T-helper 1 cell treated with Interleukin-12 subunit alpha and Interleukin-12 subunit beta and Interleukin-4 antibody, amounts not matched to agents 30 ng/mL and 1 ng/mL, for 36 hours (primary cell): Measurements from ENCODE around the gene LRRC49. TPM values are rescaled to one million over a fixed set of nuclear protein-coding genes. Genes with fewer than 3 reads are reported as not detected.
"Not testable (repeated sequence)": the region's sequence is repeated elsewhere in the genome, so short reads cannot be mapped to it uniquely, and the experiment has no call there.

Source experiments
- intact Hi-C: fragments of 100-400 bp; cut with micrococcal nuclease; formaldehyde crosslinking; loops from one replicate; pipeline ENCODE4 v1.15.1; 2024
- total RNA-seq: library from RNA; stranded (reverse); gene quantifications from 2 replicates; pipeline ENCODE4 v1.2.3, GENCODE V29; 2022

LRRC49 gene, protein sequence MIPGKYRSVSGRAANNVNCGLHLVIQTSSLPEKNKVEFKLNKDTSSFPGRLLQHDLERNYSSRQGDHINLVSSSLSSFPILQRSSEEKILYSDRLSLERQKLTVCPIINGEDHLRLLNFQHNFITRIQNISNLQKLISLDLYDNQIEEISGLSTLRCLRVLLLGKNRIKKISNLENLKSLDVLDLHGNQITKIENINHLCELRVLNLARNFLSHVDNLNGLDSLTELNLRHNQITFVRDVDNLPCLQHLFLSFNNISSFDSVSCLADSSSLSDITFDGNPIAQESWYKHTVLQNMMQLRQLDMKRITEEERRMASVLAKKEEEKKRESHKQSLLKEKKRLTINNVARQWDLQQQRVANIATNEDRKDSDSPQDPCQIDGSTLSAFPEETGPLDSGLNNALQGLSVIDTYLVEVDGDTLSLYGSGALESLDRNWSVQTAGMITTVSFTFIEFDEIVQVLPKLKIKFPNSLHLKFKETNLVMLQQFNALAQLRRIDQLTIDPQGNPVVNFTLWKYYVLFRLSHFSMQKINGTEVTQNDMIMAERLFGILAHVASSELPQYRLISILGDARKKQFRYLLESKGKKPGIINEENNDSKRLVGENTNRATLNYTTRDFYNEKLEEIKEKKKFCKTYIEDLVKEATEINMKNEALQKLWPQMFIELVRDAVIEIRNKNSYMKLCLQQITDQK
- 0.29 TPM in 1 of 2 replicates, not detected in the other for total RNA-seq

DNA sequence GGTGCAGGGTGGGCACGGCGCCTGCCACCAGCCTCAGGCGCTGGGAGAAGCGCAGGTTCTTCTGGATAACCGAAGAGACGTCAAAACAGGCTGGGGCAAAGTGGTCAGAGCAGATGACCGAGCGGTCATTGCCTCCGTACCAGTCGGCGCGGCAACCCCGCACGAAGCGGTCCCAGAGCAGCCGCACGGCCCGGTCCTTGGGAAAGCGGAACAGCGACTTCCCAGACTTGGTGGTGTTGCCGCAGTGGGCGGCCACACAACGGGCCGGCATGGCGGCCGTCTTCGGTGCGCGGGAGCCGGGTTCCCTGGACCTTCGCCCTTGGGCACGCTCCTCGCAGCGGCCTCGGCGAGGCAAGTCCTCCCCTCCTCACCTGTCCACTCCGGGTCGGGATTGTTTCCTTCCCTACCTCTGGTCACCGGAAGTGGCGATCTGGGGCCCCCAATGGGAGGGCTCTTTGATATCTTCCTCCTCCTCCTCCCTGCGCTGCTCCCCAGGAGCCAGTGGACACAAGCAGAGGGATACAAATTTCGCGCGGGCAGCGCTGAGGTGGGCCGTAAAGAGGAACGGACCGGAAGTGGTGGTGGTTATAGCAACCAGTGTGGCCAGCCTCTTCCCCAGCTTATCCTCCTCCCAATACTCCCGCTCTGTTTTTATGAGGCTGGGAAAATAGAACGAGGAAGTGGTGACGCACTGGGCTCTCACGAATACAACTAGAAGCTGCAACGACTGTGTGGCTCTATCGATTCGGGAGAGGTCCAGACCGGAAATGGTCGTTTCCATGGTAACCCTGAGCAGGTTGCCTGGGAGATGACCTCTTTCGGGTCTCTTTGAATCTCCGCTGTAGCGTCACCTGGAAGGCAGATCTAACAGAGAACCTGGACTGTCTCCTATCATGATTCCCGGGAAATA is at the start of gene LRRC49, which contains the start of gene THAP10:
TSS of gene LRRC49 (plus strand) at position 825 of the 910 bp plus-strand sequence. CDS start at position 894, 69 bp downstream.
TSS of gene THAP10 (minus strand) at position 432 of the 910 bp plus-strand sequence. CDS start at position 271, 161 bp downstream.
- intact Hi-C loops = no loop called here

DNA sequence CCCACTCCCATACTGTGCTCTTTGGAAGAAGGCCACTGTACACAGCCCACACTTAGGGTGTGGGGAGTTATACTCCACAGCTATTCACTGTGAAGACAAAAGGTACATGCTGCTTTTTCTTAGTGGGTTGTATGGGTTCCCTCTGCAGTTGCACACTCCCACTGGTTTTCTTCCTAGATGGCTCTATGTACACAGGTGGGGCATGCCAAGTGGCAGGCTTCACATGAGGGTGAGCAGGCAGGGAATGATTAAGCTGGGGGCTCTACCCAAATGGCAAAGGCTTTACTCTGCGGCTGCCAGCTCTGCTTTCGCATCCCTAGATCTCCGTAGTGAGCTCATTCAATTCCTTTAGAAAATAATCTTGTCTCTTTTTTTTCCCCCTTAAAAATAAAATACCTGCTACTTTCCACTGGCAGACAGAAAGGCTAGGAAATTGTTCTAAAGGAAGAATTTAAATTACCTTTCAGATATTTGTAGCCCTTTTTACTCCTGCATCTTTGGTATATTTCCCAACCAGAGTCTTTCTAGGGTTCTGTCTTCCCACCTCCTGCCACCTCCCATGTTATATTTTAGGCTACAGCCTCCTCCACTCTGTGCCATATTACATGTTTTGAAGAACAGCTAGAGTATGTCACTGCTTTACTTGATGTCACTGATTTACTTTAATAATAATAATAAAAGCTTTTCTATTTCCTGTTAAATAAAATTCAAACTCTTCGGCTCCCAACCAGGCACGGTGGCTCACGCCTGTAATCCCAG is 46.8 kb upstream of the LRRC49 start:
- intact Hi-C loops = no loop called here

DNA sequence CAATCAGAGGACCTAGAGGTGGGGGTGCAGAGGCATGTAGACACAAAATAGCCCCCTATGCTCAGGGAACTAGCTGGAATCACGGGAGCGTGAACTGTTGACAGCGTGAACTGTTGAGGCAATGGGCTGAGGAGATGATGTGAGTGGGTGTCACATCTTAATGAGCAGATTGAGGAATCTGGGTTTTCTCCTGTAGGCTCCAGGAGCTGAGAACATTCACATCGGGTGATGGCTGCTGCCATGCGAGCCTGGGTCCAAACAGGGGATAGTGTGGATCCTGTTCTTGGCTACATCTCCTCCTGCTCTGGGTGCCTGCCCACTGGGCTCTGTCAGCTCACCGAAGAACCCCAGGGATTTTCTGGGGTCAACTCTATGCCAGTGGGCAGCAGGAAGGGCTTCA is 40.7 kb upstream of the LRRC49 start:
- intact Hi-C loops = no loop called here

DNA sequence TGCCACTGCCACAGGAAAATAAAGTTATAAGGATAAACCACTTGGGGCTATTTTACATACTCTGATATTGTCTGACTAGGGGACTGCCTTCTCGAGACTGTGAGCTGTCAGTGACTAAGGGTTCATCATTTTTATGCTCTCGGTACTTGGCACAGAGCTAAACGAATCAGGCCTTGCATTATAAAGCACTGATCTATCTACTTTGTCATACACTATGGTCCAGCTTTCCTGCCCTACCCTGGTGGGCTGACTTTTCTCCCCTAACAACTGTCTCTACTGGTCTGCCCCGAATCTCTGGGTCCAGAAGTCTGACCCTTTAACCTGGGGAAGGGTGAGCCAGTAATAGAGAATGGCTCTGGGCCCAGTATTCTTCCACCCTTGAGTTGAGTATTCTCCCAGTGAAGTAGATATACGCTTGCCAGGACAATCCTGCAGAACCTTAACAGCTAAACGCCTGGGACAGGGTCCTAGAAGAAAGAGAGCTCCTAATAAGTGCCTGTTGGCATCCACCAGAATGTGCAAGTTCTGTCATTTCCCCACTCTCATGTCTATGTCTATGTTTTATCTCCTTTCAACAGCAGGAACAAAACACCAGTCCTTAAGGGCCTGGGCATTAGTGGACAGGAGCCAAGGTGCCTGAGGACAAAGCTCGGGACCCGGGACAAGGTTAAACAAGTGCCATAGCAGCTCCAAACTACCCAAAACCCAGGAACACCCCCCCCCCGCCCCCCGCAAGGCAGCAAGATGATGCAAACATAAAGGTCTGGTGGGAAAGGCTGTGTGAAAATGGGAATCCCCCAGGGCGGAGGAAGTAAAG is 39.9 kb upstream of the LRRC49 start:
- intact Hi-C loops = no loop called here

DNA sequence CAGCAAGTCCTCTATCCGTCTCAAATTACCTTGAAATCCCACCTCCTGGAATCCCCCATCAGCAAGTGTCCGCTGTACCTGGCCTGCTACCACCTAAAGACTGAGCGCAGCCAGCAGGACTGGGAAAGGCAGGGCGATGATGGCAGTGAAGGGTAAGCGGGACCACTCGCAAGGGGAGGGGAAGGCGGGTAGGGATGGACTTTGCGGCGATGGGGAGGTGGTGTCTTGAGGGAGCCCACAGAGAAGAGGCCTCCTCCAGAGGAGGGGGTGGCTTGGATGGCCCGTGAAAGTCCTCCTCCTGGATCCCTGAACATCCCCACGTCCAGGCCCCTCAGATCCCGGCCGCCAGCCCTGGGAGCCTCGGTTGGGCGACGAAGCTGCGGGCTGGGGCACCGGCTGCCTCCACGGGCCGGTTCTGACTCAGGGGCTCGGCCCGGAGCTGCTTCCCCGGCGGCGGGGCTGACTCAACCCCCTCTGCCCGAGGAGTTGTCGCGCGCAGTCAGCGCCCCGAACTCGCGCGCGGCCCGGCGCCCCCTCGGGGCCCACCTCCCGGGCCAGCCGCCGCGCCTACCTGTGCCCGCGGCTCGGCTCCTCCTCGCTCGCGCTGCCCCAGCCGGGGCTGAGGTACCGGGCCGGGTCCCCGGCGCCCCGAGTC is 39.2 kb upstream of the LRRC49 start:
- intact Hi-C loops = no loop called here

DNA sequence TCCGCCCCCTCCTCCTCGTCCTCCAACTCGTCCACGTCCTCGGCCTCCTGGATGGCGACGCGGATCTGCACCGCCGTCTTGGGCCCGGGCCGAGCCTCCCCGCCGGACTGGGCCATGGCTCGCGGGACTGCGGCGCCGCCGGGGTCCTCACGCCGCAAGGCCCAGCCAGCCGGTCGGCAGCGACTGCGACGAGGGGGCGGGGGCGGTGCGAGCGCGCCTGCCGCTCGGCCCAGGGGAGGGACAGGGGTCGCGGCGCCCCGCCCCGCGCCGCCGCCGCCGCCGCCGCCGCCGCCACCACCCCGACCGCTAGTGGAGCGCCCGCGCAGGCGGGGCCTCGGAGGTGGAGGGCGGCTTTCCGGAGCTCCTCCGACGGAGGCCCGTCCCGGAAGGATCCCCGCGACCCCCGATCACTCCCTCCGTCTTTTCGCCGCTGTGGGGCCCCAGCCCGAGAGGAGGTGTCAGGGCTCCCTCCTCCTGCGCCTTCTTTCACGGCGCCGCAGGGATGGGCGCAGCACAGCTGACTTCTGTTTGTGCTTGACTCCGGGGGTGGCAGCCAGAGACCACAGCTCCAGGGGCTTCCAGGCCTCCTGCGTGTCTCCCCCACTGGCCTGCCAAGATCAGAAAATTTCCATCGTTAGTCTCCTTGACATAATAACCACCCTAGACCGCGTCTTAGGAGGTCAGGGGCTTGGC is 38.5 kb upstream of the LRRC49 start, which contains the start of gene LARP6:
TSS of gene LARP6 (minus strand) at position 185 of the 693 bp plus-strand sequence. CDS start at position 116, 69 bp downstream.
- intact Hi-C loops = no loop called here

DNA sequence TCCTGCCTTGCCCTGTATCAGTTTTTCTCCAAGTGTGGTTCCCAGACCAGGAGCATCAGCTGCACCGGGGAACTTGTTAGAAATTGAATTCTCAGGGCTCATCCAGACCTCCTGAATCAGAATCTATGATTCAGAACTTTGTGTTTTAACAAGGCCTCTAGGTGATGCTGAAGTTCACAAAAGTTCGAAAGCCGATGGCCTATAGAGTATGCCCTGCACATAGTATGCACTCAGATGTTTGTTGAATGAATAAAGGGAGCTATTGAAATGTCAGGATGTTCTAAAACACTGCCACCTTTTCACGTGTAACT is 38.0 kb upstream of the LRRC49 start:
- intact Hi-C loops = no loop called here

DNA sequence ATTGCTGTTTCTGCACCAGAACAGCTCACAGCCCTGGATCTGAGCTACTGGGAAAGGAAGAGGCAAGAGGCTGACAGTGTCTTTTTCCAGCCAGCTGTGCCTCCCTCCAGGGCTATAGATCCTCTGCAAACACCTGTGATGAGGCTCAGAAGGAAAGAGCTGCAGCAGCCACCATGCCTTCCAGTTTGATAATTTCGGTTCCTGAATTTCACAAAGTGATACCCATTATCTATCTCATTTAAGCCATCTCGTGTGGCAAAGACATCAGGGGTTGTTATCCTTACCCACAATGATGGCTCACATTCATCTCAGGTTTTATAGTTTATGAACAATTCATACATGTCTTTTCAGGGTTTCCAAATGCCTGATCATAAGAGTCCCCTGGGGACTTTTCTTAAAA is 36.9 kb upstream of the LRRC49 start:
- intact Hi-C loops = no loop called here

DNA sequence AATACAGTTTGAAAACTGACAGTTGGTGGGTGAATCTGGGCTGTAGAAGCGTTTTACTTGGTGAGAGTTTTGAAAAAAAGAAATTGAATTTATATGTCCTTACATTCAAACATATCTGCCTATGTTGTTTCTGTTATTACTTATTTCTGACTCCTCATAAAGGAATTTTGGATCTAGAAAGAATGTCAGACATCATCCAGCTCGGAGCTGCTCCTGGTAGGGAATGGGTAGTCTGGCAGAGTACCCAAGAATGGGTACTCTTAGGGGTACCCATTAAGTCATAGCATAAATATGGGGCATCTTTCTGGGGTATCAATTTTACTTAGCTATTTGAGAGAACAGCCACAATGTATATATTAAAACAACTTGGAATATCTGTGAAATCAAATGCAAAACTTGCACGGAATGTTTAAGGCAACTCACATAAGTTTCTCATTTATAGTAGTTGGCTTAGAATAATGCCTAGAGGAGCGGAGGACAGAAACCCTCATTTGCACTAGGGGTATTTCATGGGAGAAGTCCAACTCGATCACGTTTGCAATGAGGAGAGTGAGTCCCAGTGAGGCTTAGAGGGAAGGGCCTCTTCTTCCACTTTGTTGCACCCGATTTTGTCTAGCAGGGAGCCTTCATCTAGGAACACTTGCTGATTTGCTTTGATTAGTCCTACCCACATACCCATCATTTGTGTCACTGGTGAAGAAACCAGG is 36.3 kb upstream of the LRRC49 start:
- intact Hi-C loops = no loop called here

DNA sequence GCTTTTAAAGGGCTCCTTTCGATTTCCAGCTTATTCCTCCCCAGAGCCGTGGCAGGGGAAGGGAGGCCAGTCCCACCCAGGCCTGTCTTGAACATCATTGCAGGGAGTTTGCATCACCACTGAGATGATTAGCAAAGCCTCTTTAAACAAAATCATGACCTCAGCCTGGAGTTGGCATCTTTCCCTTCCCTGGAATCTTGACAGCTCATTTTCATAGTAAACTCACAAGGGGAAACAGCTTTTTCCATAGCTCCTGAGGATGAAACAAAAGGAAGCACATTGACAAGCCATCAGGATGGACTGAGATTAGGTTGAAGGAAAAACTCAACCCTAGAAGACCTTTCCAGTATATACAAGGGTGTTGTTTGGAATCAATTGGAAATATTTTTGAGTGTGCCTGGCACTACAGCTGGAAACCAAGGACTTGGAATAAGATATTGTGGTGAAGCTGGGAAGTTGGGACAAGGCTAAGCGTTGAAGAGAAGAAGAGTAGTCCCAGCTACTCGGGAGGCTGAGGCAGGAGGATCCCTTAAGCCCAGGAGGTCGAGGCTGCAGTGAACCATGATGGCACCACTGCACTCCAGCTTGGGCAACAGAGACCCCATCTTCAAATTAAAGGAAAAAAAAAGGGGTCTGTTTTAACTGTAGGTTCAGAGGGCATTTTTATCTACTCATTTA is 35.6 kb upstream of the LRRC49 start:
- intact Hi-C loops = no loop called here

DNA sequence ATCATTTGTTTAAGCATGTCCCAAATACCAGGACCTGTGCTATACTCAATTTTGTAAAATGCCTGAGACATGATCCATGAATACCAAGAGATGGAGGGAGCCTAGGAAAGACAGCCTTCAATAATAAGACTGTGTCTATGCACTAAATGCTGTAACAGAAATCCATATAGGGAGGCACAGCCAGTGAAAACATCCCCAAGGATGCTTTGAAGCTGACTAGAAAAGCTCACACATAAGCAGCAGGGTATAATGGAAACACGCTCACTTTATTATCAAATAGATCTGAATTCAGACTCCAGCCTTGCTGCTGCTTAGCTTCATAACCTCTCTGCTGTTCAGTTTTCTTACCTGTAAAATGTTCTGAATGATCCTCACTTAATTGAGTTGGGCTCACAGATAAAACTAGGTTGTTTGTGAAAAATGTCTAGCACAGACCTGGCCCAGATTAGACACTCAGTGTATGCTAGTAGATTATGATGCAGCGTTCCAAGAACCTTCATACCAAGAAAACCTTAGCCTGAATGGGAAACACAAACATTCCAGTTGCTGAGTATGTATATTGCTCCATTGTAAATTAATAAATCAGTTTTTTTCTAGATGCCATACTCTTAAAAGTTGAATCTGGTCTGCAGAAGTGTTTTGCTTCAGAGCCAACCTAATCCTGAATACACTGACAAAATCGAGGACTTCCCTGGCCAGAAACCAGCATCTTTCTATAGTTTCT is 34.9 kb upstream of the LRRC49 start:
- intact Hi-C loops = no loop called here

DNA sequence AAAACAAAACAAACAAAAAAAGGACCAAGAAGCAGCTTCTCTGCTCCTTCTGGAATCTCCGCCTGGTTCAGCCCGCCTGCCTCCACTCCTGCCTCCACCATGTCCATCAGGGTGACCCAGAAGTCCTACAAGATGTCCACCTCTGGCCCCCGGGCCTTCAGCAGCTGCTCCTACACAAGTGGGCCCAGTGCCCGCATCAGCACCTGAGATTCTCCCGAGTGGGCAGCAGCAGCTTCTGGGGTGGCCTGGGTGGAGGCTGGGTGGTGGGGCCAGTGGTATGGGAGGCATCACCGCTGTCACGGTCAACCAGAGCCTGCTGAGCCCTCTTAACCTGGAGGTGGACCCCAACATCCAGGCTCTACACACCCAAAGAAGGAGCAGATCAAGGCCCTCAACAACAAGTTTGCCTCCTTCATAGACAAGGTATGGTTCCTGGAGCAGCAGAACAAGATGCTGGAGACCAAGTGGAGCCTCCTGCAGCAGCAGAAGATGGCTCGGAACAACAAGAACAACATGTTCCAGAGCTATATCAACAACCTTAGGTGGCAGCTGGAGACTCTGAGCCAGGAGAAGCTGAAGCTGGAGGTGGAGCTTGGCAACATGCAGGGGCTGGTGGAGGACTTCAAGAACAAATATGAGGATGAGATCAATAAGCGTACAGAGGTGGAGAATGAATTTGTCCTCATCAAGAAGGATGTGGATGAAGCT is 33.9 kb upstream of the LRRC49 start:
- intact Hi-C loops = not testable (repeated sequence)

DNA sequence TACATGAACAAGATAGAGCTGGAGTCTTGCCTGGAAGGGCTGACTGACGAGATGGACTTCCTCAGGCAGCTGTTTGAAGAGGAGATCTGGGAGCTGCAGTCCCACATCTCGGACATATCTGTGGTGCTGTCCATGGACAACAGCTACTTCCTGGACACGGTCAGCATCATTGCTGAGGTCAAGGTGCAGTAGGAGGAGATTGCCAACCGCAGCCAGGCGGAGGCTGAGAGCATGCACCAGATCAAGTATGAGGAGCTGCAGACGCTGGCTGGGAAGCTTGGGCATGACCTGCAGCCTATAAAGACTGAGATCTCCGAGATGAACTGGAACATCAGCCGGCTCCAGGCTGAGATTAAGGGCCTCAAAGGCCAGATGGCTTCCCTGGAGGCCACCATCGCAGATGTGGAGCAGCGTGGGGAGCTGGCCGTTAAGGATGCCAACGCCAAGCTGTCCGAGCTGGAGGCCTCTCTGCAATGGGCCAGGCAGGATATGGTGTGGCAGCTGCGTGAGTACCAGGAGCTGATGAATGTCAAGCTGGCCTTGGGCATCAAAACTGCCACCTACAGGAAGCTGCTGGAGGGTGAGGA is 33.2 kb upstream of the LRRC49 start:
- intact Hi-C loops = no loop called here

DNA sequence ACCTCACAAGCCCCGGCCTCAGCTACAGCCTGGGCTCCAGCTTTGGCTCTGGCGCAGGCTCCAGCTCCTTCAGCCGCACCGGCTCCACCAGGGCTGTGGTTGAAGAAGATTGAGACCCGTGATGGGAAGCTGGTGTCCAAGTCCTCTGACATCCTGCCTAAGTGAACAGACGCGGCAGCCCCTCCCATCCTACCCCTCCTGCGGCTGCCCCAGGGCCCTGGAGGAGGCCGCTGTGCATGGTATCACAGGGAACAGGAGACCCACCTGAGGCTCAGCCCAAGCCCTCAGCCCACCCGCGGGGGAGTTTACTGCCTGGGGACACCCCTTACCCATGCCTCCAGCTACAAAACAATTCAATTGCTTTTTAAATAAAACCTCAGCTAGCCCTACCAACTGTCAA is 32.6 kb upstream of the LRRC49 start:
- intact Hi-C loops = no loop called here

DNA sequence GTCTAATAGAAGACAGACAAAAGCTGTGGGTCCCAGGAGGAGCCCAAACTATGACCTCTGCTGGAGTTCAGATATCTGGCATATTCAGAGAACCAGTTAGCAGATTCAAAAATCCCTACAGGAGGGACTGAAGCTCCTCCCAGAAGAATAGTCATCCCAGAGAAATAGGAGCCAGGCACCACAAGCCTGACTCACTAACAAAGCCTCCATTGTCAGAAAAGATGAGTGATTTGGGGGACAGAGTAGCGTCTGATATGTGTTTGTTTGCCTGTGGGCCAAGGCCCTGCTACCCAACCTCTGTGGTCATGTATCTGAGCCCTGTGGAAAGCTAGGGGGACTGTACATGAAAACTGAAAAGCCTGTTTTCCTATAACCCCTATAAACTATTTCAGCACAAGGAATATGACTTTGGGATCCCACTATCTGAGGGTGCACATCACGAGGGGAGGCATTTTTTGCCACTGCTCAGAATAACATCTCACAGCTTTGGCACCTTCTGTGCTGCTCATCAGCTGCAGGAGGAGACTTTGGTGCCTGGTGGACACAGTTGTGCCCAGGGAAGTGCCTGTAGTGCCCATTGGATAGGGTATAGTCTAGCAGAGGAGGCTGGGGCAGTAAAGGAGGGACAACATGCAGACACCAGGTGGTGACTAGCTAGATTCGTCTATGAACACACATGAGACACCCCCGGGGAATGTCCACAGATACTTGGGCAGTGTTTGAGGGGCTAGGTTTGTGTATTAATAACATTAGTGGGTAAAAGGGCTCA is 29.0 kb upstream of the LRRC49 start:
- intact Hi-C loops = no loop called here
